CD4-positive, CD25-positive, alpha-beta regulatory T cell (primary cell): ENCODE data around the gene TMEM115. TPM values are rescaled to one million over a fixed set of nuclear protein-coding genes. Genes with fewer than 3 reads are reported as not detected.
"Not testable (repeated sequence)": the region's sequence is repeated elsewhere in the genome, so short reads cannot be mapped to it uniquely, and the experiment has no call there.

Experiments used
- ATAC-seq, 2 donors: fragments of 150-1000 bp; cut with Tn5 transposase; one replicate each; pipeline ENCODE4 v1.10.0; 2021; ENCODE audit warnings: low read depth in 2 of 2, moderate number of reproducible peaks in 2 of 2, moderate library complexity in 1 of 2
- DNase-seq, 3 donors: peaks; one replicate each; pipeline versions ENCODE4 v3.0.0 to v3.0.0-alpha.2; 2012 to 2022; ENCODE audit warnings: mixed read lengths in 1 of 3
- H3K27ac ChIP-seq: one replicate; pipeline ENCODE4 v1.7.0; 2013; ENCODE audit warnings: mild to moderate bottlenecking, low read length; ENCODE audit not compliant: insufficient read depth, poor library complexity, severe bottlenecking
- H3K27me3 ChIP-seq: one replicate; pipeline ENCODE4 v1.7.0; 2013; ENCODE audit warnings: low read length; ENCODE audit not compliant: control insufficient read depth, insufficient read depth
- H3K36me3 ChIP-seq: one replicate; pipeline ENCODE4 v1.7.0; 2013; ENCODE audit warnings: mild to moderate bottlenecking, low read length, moderate library complexity; ENCODE audit not compliant: control insufficient read depth, insufficient read depth
- H3K4me1 ChIP-seq: 2 replicates; pipeline ENCODE4 v1.7.0; 2013; ENCODE audit warnings: mild to moderate bottlenecking, low read length; ENCODE audit not compliant: insufficient read depth, control insufficient read depth, poor library complexity, severe bottlenecking
- H3K4me3 ChIP-seq: one replicate; pipeline ENCODE4 v1.7.0; 2013; ENCODE audit warnings: low read depth, mild to moderate bottlenecking, low read length, moderate library complexity
- H3K9me3 ChIP-seq, 2 experiments: 1 replicate in 1 of 2; 2 replicates in 1 of 2; pipeline ENCODE4 v1.7.0; 2013; ENCODE audit warnings: low read length in 2 of 2, mild to moderate bottlenecking in 1 of 2, moderate library complexity in 1 of 2; ENCODE audit not compliant: control insufficient read depth in 2 of 2
- H3K27ac Mint-ChIP-seq, 3 donors: one replicate each; pipeline ENCODE4 v1.8.0; 2020 to 2022; ENCODE audit warnings: mild to moderate bottlenecking in 3 of 3, mixed read lengths in 3 of 3, moderate library complexity in 2 of 3
- H3K27me3 Mint-ChIP-seq: one replicate; pipeline ENCODE4 v1.8.0; 2022; ENCODE audit warnings: mild to moderate bottlenecking, mixed read lengths
- H3K36me3 Mint-ChIP-seq: one replicate; pipeline ENCODE4 v1.8.0; 2020; ENCODE audit warnings: mixed read lengths
- H3K4me1 Mint-ChIP-seq, 4 donors: one replicate each; pipeline ENCODE4 v1.8.0; 2020 to 2022; ENCODE audit warnings: mixed read lengths in 4 of 4, mild to moderate bottlenecking in 1 of 4
- H3K4me3 Mint-ChIP-seq, 4 donors: one replicate each; pipeline ENCODE4 v1.8.0; 2020 to 2022; ENCODE audit warnings: mild to moderate bottlenecking in 4 of 4, mixed read lengths in 4 of 4, moderate library complexity in 3 of 4
- H3K9me3 Mint-ChIP-seq, 7 donors: one replicate each; pipeline ENCODE4 v1.8.0; 2020 to 2022; ENCODE audit warnings: mixed read lengths in 7 of 7, mild to moderate bottlenecking in 3 of 7, moderate library complexity in 2 of 7
- polyA plus RNA-seq, 4 donors: library from polyadenylated mRNA; unstranded; fragments of 300-500 nt; fragmentation: Illumina TruSeq; gene quantifications; one replicate each; pipeline ENCODE4 v1.2.3, GENCODE V29; 2021
- total RNA-seq: library from RNA; stranded (reverse); gene quantifications from one replicate; pipeline ENCODE4 v1.2.3, GENCODE V29; 2022

Gene TMEM115
- total and polyA plus RNA-seq, 5 donors from 2014 or later: 18.3 to 38.6 (median 36.3) TPM

- peaks cover 5 to 47% (median 21%) of the 10 kb centered on the region in 4 donors for H3K4me1 Mint-ChIP-seq
- H3K9me3 Mint-ChIP-seq: no peaks in the 10 kb centered on the region
- Histone ChIP-seq H3K27ac (peak overlapping the region; percentile 62), H3K4me3 (peak overlapping the region; percentile 44), H3K9me3 (no peaks in the 10 kb centered on the region), H3K36me3 (no peaks in the 10 kb centered on the region), H3K4me1 (peaks cover 36% of the 10 kb centered on the region), H3K27me3 (no peaks in the 10 kb centered on the region)
- H3K27me3 Mint-ChIP-seq: peaks cover 5% of the 10 kb centered on the region
- ATAC-seq (peak; percentile 60 to 70), DNase-seq (peak; percentile 51 to 68 (median 55))
- H3K36me3 Mint-ChIP-seq: peaks cover 3% of the 10 kb centered on the region
- peak overlapping the region; percentile 60 to 81 (median 72) for H3K4me3 Mint-ChIP-seq
- H3K27ac Mint-ChIP-seq: peak overlapping the region; percentile 41 to 86 (median 65)
These were observed 42.6 kb downstream of the TMEM115 start for GRCh38 chr3:50316657-50317242.

- Mint-ChIP-seq H3K36me3 (peaks cover 3% of the 10 kb centered on the region), H3K9me3 (no peaks in the 10 kb centered on the region), H3K4me3 (peak overlapping the region in 1 of 4 donors; percentile 71), H3K4me1 (peaks cover 5 to 36% (median 18%) of the 10 kb centered on the region in 4 donors), H3K27ac (no peak overlapping the region), H3K27me3 (peaks cover 5% of the 10 kb centered on the region)
- ATAC-seq (no peak), DNase-seq (no peak)
- no peaks in the 10 kb centered on the region for H3K27me3 ChIP-seq
- no peak overlapping the region for H3K27ac ChIP-seq
- no peak overlapping the region for H3K4me3 ChIP-seq
- no peaks in the 10 kb centered on the region for H3K36me3 ChIP-seq
- peaks cover 22% of the 10 kb centered on the region for H3K4me1 ChIP-seq
- no peaks in the 10 kb centered on the region for H3K9me3 ChIP-seq
These were observed 44.5 kb downstream of the TMEM115 start for GRCh38 chr3:50314816-50315215.

GRCh38 chr3:50314342-50314741, 45.0 kb downstream of the TMEM115 start:
- Mint-ChIP-seq H3K27ac (peak overlapping the region in 1 of 3 donors; percentile 12), H3K9me3 (no peaks in the 10 kb centered on the region), H3K36me3 (peaks cover 3% of the 10 kb centered on the region), H3K4me3 (no peak overlapping the region), H3K4me1 (peaks cover 5 to 31% (median 16%) of the 10 kb centered on the region in 4 donors), H3K27me3 (peaks cover 5% of the 10 kb centered on the region)
- Histone ChIP-seq H3K27ac (no peak overlapping the region), H3K4me3 (no peak overlapping the region), H3K9me3 (no peaks in the 10 kb centered on the region), H3K27me3 (no peaks in the 10 kb centered on the region), H3K36me3 (no peaks in the 10 kb centered on the region), H3K4me1 (peaks cover 19% of the 10 kb centered on the region)
- ATAC-seq: no peak
- no peak for DNase-seq

GRCh38 chr3:50312041-50312440, 47.3 kb downstream of the TMEM115 start:
- DNase-seq, H3K4me3 ChIP-seq, H3K9me3 ChIP-seq, ATAC-seq, H3K27ac ChIP-seq, H3K36me3 ChIP-seq, H3K36me3 Mint-ChIP-seq, H3K27me3 ChIP-seq, H3K27me3 Mint-ChIP-seq, H3K4me3 Mint-ChIP-seq, H3K9me3 Mint-ChIP-seq, H3K27ac Mint-ChIP-seq: not testable (repeated sequence)
- peaks cover 5 to 19% (median 12%) of the 10 kb centered on the region in 4 donors for H3K4me1 Mint-ChIP-seq
- H3K4me1 ChIP-seq: peaks cover 12% of the 10 kb centered on the region

Other genes with a start within 250 kb of the TMEM115 start
- 0.52 TPM for gene SEMA3F, start 204.2 kb downstream of the TMEM115 start, total RNA-seq
- not detected for gene SEMA3F, start 204.2 kb downstream of the TMEM115 start, polyA plus RNA-seq
- gene GNAT1, start 167.9 kb downstream of the TMEM115 start, total RNA-seq: not detected
- not detected for gene GNAT1, start 167.9 kb downstream of the TMEM115 start, polyA plus RNA-seq
- not detected for gene SLC38A3, start 154.2 kb downstream of the TMEM115 start, total RNA-seq
- not detected for gene SLC38A3, start 154.2 kb downstream of the TMEM115 start, polyA plus RNA-seq
- gene GNAI2, start 123.3 kb downstream of the TMEM115 start, total RNA-seq: 373 TPM
- gene GNAI2, start 123.3 kb downstream of the TMEM115 start, polyA plus RNA-seq: 100 to 1,000 TPM; 544 to 696 (median 614) TPM
- 1.7 TPM for gene SEMA3B, start 90.4 kb downstream of the TMEM115 start, total RNA-seq
- not detected for gene SEMA3B, start 90.4 kb downstream of the TMEM115 start, polyA plus RNA-seq
- gene LSMEM2, start 80.4 kb downstream of the TMEM115 start, total RNA-seq: not detected
- gene LSMEM2, start 80.4 kb downstream of the TMEM115 start, polyA plus RNA-seq: under 1 TPM in 1 of 4 donors, not detected in 3; 0.22 TPM
- gene IFRD2, start 67.1 kb downstream of the TMEM115 start, total RNA-seq: 39.9 TPM
- 10 to 100 TPM; 40.6 to 51.9 (median 43.4) TPM for gene IFRD2, start 67.1 kb downstream of the TMEM115 start, polyA plus RNA-seq
- 2.4 TPM for gene HYAL3, start 60.1 kb downstream of the TMEM115 start, total RNA-seq
- 1 to 10 TPM; 1.8 to 8.3 (median 5.6) TPM for gene HYAL3, start 60.1 kb downstream of the TMEM115 start, polyA plus RNA-seq
- 31.9 TPM for gene NAA80, start 60.1 kb downstream of the TMEM115 start, total RNA-seq
- gene NAA80, start 60.1 kb downstream of the TMEM115 start, polyA plus RNA-seq: 10 to 100 TPM; 13.6 to 23.5 (median 14.6) TPM
- 0.35 TPM for gene HYAL1, start 55.9 kb downstream of the TMEM115 start, total RNA-seq
- under 1 TPM in 3 of 4 donors, not detected in 1; 0.07 to 0.31 (median 0.10) TPM for gene HYAL1, start 55.9 kb downstream of the TMEM115 start, polyA plus RNA-seq
- 1.5 TPM for gene HYAL2, start 36.8 kb downstream of the TMEM115 start, total RNA-seq
- gene HYAL2, start 36.8 kb downstream of the TMEM115 start, polyA plus RNA-seq: 1 to 10 TPM; 2.7 to 6.5 (median 5.1) TPM
- gene TUSC2, start 31.3 kb downstream of the TMEM115 start, total RNA-seq: 17.5 TPM
- 10 to 100 TPM; 44.6 to 55.6 (median 49.9) TPM for gene TUSC2, start 31.3 kb downstream of the TMEM115 start, polyA plus RNA-seq
- 76.0 TPM for gene RASSF1, start 18.7 kb downstream of the TMEM115 start, total RNA-seq
- gene RASSF1, start 18.7 kb downstream of the TMEM115 start, polyA plus RNA-seq: 10 to 100 TPM; 48.4 to 67.4 (median 54.7) TPM
- gene ZMYND10, start 13.8 kb downstream of the TMEM115 start, total RNA-seq: 1.6 TPM
- gene ZMYND10, start 13.8 kb downstream of the TMEM115 start, polyA plus RNA-seq: under 1 TPM in 1 of 4 donors, not detected in 3; 0.09 TPM
- 30.1 TPM for gene NPRL2, start 8.7 kb downstream of the TMEM115 start, total RNA-seq
- gene NPRL2, start 8.7 kb downstream of the TMEM115 start, polyA plus RNA-seq: 10 to 100 TPM; 43.0 to 51.8 (median 49.6) TPM
- 28.5 TPM for gene CYB561D2, start 8.7 kb downstream of the TMEM115 start, total RNA-seq
- gene CYB561D2, start 8.7 kb downstream of the TMEM115 start, polyA plus RNA-seq: 10 to 100 TPM; 66.3 to 92.2 (median 79.2) TPM
- 1.2 TPM for gene CACNA2D2, start 144.1 kb upstream of the TMEM115 start, total RNA-seq
- gene CACNA2D2, start 144.1 kb upstream of the TMEM115 start, polyA plus RNA-seq: under 1 TPM; 0.24 to 0.52 (median 0.28) TPM
- 8.7 TPM for gene C3orf18, start 208.2 kb upstream of the TMEM115 start, total RNA-seq
- gene C3orf18, start 208.2 kb upstream of the TMEM115 start, polyA plus RNA-seq: 10 to 100 TPM in 2 of 4 donors, 1 to 10 TPM in 2; 7.4 to 11.9 (median 10.6) TPM
- 21.1 TPM for gene HEMK1, start 210.0 kb upstream of the TMEM115 start, total RNA-seq
- gene HEMK1, start 210.0 kb upstream of the TMEM115 start, polyA plus RNA-seq: 10 to 100 TPM; 18.5 to 24.9 (median 23.1) TPM